ENCODE results near the gene MARCOL. TPM values are rescaled to one million over a fixed set of nuclear protein-coding genes. Genes with fewer than 3 reads are reported as not detected.

The MARCOL gene, protein sequence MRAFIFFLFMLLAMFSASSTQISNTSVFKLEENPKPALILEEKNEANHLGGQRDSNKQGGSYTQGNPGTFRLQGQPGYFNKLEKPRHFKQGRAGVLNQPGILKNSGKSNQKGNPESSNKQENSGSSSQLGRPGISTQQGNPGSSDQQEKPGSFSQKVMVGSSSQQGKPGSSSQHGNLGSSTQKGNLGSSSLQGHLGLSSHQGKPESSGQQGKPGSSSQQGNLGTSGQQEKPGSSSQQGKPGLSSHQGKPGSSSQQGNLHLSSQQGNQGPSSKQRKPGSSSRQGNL
- polyA plus RNA-seq = not detected
- long read RNA-seq, donor 1 = 0 reads
- long read RNA-seq, donor 2 = 0 reads
- long read RNA-seq, donor 3 = 0 reads
- long read RNA-seq, donor 4 = 0 reads
- long read RNA-seq, donor 5 = 0 reads
- long read RNA-seq, donor 6 = 0 reads
- long read RNA-seq, donor 7 = 0 reads
- long read RNA-seq, donor 8 = 0 reads
- long read RNA-seq, donor 9 = 0 reads
- long read RNA-seq, donor 10 = 0 reads
- long read RNA-seq, donor 11 = 0 reads

DNA sequence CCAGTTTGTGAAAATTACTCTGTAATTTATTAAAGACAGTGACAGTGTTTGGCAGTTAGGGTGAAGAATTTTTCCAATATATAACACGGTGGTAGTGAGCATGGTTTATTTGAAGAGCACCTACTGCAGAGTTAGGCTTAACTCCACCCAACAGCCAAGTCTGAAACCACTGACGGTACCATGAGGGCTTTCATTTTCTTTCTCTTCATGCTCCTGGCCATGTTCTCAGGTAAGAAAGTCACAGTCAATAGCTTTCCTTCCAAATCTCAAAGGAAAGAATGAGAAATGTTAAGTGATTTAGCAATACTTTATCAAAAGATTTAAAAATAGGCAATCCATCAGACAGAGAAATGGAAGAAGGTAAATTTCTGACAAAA lies at the start of gene MARCOL:
Gene MARCOL (plus strand): TSS at position 108 of the 377 bp plus-strand sequence. CDS start 73 bp downstream, at position 181.
- Histone ChIP-seq H3K9me3 (ENCODE audit: control insufficient read depth, low read depth, low read length) (no peaks in the 10 kb centered on the region), H3K27ac (ENCODE audit: low read length) (no peak within 1 kb of the TSS), H3K27me3 (ENCODE audit: control insufficient read depth, insufficient read depth, low read length) (no peaks in the 10 kb centered on the region), H3K4me3 (ENCODE audit: low read length) (no peak within 1 kb of the TSS), H3K36me3 (ENCODE audit: control insufficient read depth, insufficient read depth, low read length) (no peaks in the 10 kb centered on the region), H3K4me1 (ENCODE audit: control insufficient read depth, insufficient read depth, low read length) (no peaks in the 10 kb centered on the region)
- no peak for DNase-seq
- WGBS (ENCODE audit: insufficient coverage, low lambda C conversion rate) = 100% methylated on average over 1 of the region's 2 CpGs

DNA sequence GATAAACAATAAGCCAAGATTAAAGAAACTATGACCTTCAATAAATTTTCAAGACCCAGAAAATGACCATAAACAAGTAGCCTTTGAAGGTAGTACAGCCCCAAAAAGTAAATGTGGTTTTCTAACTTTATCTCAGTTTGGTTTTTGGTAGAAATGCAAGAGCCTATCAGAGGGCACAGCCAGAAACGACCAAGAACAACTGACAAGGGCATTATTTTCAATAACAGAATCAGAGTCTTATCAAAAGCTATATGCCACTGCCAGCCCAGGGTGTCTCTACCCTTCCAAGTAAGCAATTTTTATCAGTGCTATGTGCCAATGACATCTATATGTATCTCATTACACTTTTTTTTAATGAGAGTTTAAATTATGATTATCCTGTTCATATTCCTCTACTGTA lies 47.3 kb upstream of the MARCOL start:
- H3K36me3 ChIP-seq (ENCODE audit: control insufficient read depth, insufficient read depth, low read length) = no peaks in the 10 kb centered on the region
- WGBS (ENCODE audit: insufficient coverage, low lambda C conversion rate) = no CpG with 5 or more reads among the region's 1 CpG
- no peaks in the 10 kb centered on the region for H3K4me1 ChIP-seq (ENCODE audit: control insufficient read depth, insufficient read depth, low read length)
- no peaks in the 10 kb centered on the region for H3K27me3 ChIP-seq (ENCODE audit: control insufficient read depth, insufficient read depth, low read length)
- no peaks in the 10 kb centered on the region for H3K9me3 ChIP-seq (ENCODE audit: control insufficient read depth, low read depth, low read length)
- H3K4me3 ChIP-seq (ENCODE audit: low read length) = no peak overlapping the region
- no peak overlapping the region for H3K27ac ChIP-seq (ENCODE audit: low read length)
- no peak for DNase-seq

DNA sequence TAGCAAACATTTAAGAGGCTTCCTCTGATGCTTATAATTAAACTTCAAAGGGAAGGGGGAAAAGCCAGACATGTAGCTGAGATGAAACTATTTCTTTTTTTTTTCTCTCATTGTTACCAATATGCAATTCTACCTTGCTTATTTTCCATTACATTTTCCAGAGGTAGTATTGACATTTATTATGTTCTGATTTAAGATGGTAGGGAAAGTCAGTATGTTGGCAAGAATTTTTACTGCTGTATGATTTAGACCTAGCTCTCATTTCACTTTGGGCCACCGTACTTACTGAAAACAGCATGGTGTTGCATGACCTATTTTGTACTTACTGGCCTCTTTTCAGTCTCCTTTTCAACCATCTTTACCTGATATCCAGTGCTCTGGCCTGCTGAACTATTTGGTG lies 45.1 kb upstream of the MARCOL start:
- no peak for DNase-seq
- Histone ChIP-seq H3K27ac (ENCODE audit: low read length) (no peak overlapping the region), H3K9me3 (ENCODE audit: control insufficient read depth, low read depth, low read length) (no peaks in the 10 kb centered on the region), H3K36me3 (ENCODE audit: control insufficient read depth, insufficient read depth, low read length) (no peaks in the 10 kb centered on the region), H3K4me1 (ENCODE audit: control insufficient read depth, insufficient read depth, low read length) (no peaks in the 10 kb centered on the region), H3K4me3 (ENCODE audit: low read length) (no peak overlapping the region), H3K27me3 (ENCODE audit: control insufficient read depth, insufficient read depth, low read length) (no peaks in the 10 kb centered on the region)
- WGBS (ENCODE audit: insufficient coverage, low lambda C conversion rate) = no CpG with 5 or more reads among the region's 1 CpG

DNA sequence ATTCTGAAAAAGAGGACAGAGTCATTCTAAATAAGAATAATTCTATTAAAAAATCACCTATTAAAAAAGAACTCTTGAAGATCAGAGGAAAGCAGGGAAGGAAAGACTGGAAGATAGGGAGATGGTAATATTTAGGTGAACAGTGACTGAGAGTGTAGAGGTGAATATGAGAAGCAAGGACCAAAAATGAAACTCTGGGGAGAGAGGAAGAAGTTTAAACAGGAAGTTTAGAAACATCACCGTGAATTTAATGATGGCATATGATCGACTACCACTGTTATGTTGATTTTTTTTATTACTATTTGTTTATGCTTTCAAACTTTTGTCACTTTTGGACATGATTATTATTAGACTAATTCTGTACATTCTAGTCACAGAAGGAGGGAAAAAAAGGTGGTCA lies 37.2 kb upstream of the MARCOL start:
- peaks cover 8% of the 10 kb centered on the region for H3K4me1 ChIP-seq (ENCODE audit: control insufficient read depth, insufficient read depth, low read length)
- no peak for DNase-seq
- no peak overlapping the region for H3K4me3 ChIP-seq (ENCODE audit: low read length)
- no peaks in the 10 kb centered on the region for H3K27me3 ChIP-seq (ENCODE audit: control insufficient read depth, insufficient read depth, low read length)
- 80% methylated on average over 1 of the region's 2 CpGs for WGBS (ENCODE audit: insufficient coverage, low lambda C conversion rate)
- H3K36me3 ChIP-seq (ENCODE audit: control insufficient read depth, insufficient read depth, low read length) = no peaks in the 10 kb centered on the region
- H3K27ac ChIP-seq (ENCODE audit: low read length) = no peak overlapping the region
- no peaks in the 10 kb centered on the region for H3K9me3 ChIP-seq (ENCODE audit: control insufficient read depth, low read depth, low read length)

DNA sequence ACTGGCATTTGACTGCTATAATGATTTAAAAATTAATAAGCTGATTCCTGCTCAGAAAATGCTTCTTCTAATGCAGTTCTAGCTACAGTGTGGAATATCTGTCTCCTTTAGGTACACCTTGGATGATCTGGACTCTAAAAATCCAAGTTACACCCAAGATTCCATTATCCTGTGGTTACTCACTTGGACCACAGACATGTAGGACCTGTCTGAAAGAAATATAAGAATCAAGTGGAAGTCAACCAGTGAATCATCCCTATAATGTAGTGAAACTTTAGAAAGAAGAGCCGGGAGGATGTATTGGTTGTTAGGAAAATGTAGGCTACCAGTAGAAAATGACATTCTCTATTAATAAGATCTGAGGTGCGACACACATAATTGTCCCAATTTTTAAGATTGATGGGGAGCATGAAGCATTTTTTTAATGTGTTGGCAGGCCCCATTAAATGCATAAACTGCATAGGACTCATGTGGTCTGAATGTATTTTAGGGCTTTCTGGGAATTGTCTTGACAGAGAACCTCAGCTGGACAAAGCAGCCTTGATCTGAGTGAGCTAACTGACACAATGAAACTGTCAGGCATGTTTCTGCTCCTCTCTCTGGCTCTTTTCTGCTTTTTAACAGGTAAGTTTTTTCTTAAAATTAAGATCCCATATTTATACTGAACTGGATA lies 35.7 kb upstream of the MARCOL start, which contains the start of gene SPINK6:
Gene SPINK6 (plus strand): TSS at position 512 of the 673 bp plus-strand sequence. CDS start 55 bp downstream, at position 567.
- H3K27me3 ChIP-seq (ENCODE audit: control insufficient read depth, insufficient read depth, low read length) = no peaks in the 10 kb centered on the region
- peaks cover 8% of the 10 kb centered on the region for H3K4me1 ChIP-seq (ENCODE audit: control insufficient read depth, insufficient read depth, low read length)
- H3K9me3 ChIP-seq (ENCODE audit: control insufficient read depth, low read depth, low read length) = no peaks in the 10 kb centered on the region
- H3K4me3 ChIP-seq (ENCODE audit: low read length) = no peak within 1 kb of the TSS
- no peaks in the 10 kb centered on the region for H3K36me3 ChIP-seq (ENCODE audit: control insufficient read depth, insufficient read depth, low read length)
- no peak within 1 kb of the TSS for H3K27ac ChIP-seq (ENCODE audit: low read length)
- no peak for DNase-seq
- no CpG with 5 or more reads among the region's 2 CpGs for WGBS (ENCODE audit: insufficient coverage, low lambda C conversion rate)

DNA sequence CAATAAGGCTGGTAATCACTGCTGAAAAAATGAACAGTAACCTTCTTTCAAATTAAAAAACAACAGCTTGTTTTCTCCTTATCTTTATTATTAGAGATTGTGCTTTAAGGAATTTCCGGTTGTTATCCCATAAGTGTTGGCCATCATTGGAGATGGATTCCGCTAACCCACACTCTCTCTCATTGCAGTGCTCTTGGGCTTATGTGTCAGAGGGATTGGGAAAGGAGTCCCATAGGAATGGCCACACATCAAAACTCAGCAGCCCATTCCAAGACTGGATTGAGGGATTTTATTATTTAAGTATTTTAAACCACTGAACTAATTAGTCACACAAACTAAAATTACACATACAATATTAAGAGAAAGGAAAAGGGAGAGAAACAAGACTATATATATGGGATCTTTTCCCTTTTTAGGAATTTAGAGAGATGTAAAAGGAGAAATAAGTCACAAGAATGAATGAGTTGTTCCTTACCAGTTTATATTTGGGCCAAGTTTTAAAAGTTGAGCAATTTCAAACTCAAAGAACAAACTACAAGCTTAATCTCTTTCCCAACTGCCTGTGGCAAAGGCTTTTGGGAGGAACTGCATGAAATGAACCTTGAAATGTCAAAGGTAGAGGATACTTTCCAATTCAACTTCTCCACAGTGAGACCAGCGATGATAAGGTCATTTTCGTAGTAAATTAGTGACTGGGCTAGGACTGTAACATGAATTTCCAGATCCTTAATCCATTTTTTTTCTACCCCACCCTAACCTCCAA lies 33.1 kb upstream of the MARCOL start:
- peak; percentile 19 to 47 for DNase-seq
- no peak overlapping the region for H3K27ac ChIP-seq (ENCODE audit: low read length)
- no peaks in the 10 kb centered on the region for H3K27me3 ChIP-seq (ENCODE audit: control insufficient read depth, insufficient read depth, low read length)
- no peaks in the 10 kb centered on the region for H3K36me3 ChIP-seq (ENCODE audit: control insufficient read depth, insufficient read depth, low read length)
- WGBS (ENCODE audit: insufficient coverage, low lambda C conversion rate) = 40% methylated on average over 1 of the region's 4 CpGs
- no peaks in the 10 kb centered on the region for H3K9me3 ChIP-seq (ENCODE audit: control insufficient read depth, low read depth, low read length)
- no peak overlapping the region for H3K4me3 ChIP-seq (ENCODE audit: low read length)
- H3K4me1 ChIP-seq (ENCODE audit: control insufficient read depth, insufficient read depth, low read length) = peaks cover 2% of the 10 kb centered on the region

DNA sequence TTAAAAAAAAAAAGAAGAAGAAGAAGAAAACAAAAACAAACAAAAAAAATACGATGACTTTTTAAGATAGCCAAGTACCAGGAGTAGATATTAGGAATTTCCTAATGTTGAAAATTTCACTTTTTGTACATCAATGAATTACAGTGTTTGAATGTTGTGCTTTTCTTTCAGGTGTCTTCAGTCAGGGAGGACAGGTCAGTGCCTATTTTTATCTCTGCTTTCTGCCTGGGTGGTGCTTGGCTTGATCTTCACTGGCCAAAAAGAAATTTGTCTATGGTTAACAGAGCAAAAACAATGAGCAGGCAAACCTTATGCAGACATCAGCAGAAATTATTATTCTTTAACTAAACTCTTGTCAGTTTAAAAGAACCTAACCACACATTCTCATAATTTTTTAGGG lies 32.5 kb upstream of the MARCOL start:
- Histone ChIP-seq H3K4me3 (ENCODE audit: low read length) (no peak overlapping the region), H3K9me3 (ENCODE audit: control insufficient read depth, low read depth, low read length) (no peaks in the 10 kb centered on the region), H3K27ac (ENCODE audit: low read length) (no peak overlapping the region), H3K27me3 (ENCODE audit: control insufficient read depth, insufficient read depth, low read length) (no peaks in the 10 kb centered on the region), H3K4me1 (ENCODE audit: control insufficient read depth, insufficient read depth, low read length) (peaks cover 2% of the 10 kb centered on the region), H3K36me3 (ENCODE audit: control insufficient read depth, insufficient read depth, low read length) (no peaks in the 10 kb centered on the region)
- WGBS (ENCODE audit: insufficient coverage, low lambda C conversion rate) = 80% methylated on average over 1 of the region's 1 CpG
- no peak for DNase-seq

DNA sequence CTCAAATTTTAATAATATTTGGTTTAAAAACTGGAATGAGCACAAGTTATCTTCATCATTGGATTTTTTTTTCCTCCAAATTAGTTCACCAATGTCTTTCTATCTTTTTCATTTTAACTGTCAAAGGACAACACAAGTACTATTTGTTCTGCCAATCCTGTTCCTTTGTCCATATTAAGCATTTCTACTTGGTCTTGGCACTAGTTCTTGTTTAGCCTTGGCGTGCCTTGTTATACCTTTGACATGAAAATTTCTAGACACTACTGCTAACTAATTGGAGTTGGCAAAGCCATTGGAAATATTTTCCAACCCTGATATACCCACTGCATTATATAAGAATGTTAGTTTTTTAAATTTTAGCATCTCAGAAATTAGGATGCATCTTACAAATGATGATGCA lies 31.7 kb upstream of the MARCOL start:
- no CpG with 5 or more reads among the region's 1 CpG for WGBS (ENCODE audit: insufficient coverage, low lambda C conversion rate)
- no peak for DNase-seq
- Histone ChIP-seq H3K4me3 (ENCODE audit: low read length) (no peak overlapping the region), H3K9me3 (ENCODE audit: control insufficient read depth, low read depth, low read length) (no peaks in the 10 kb centered on the region), H3K27ac (ENCODE audit: low read length) (no peak overlapping the region), H3K4me1 (ENCODE audit: control insufficient read depth, insufficient read depth, low read length) (peaks cover 2% of the 10 kb centered on the region), H3K27me3 (ENCODE audit: control insufficient read depth, insufficient read depth, low read length) (no peaks in the 10 kb centered on the region), H3K36me3 (ENCODE audit: control insufficient read depth, insufficient read depth, low read length) (no peaks in the 10 kb centered on the region)

DNA sequence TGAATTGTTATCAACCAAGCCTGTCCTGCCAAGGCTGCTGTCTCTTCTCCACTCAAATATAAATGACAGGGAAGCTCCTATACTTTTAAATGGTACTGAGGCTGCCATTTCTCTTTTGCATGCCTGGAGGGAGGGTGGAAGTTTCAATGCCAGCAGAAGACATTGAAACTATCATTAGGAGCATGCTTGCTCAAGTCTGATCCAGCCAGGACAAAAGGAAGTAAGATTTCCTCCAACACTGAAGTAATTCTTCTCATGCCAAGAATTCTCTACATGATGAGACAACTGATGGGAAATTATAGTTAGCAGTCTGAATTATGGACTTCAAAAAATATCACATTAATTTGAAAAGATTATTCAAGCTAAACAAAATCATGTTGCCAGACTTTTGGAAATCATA lies 30.1 kb upstream of the MARCOL start:
- no peak overlapping the region for H3K4me3 ChIP-seq (ENCODE audit: low read length)
- no peaks in the 10 kb centered on the region for H3K27me3 ChIP-seq (ENCODE audit: control insufficient read depth, insufficient read depth, low read length)

DNA sequence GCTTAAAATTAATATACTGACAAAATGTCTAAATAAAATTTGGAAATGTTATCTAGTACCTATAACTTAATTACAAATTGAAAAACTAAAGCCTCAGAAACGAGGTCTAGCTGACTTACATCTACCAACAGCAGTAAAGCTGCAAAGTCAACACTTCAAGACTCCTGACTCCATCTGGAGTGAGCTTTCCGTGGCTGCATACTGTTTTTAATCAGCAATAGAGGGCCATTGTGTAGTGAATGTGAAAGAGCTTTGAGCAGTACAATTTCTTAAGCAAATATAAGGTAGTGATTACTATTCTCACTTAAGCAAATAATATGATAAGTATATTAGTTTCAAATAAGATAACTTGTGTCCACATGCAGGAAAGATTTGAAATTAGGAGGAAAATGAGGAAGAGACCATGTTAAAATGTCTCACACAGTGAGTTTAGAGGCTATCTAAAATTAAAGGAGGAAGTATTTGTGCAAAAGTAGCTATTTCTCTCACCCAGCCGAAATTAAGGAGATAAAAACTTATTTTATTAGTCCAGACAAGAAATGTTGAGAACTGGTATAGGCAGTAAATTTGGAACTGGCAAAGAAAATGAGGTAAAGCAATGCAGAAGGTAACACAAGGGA lies 29.1 kb upstream of the MARCOL start:
- Histone ChIP-seq H3K27me3 (ENCODE audit: control insufficient read depth, insufficient read depth, low read length) (no peaks in the 10 kb centered on the region), H3K4me1 (ENCODE audit: control insufficient read depth, insufficient read depth, low read length) (peaks cover 2% of the 10 kb centered on the region), H3K36me3 (ENCODE audit: control insufficient read depth, insufficient read depth, low read length) (no peaks in the 10 kb centered on the region), H3K4me3 (ENCODE audit: low read length) (no peak overlapping the region), H3K27ac (ENCODE audit: low read length) (no peak overlapping the region), H3K9me3 (ENCODE audit: control insufficient read depth, low read depth, low read length) (no peaks in the 10 kb centered on the region)
- WGBS (ENCODE audit: insufficient coverage, low lambda C conversion rate) = 19% methylated on average over 3 of the region's 3 CpGs
- DNase-seq = peak; percentile 17 to 52

More for the DNA sequence above, 30.1 kb upstream of the MARCOL start:
- Histone ChIP-seq H3K36me3 (ENCODE audit: control insufficient read depth, insufficient read depth, low read length) (no peaks in the 10 kb centered on the region), H3K27ac (ENCODE audit: low read length) (no peak overlapping the region), H3K9me3 (ENCODE audit: control insufficient read depth, low read depth, low read length) (no peaks in the 10 kb centered on the region), H3K4me1 (ENCODE audit: control insufficient read depth, insufficient read depth, low read length) (peaks cover 2% of the 10 kb centered on the region)
- DNase-seq = no peak

All from large intestine (tissue), 12 donors.